ENCODE results near the gene YY1.
"Not testable (repeated sequence)": the region's sequence is repeated elsewhere in the genome, so short reads cannot be mapped to it uniquely, and the experiment has no call there.

YY1 gene

DNA sequence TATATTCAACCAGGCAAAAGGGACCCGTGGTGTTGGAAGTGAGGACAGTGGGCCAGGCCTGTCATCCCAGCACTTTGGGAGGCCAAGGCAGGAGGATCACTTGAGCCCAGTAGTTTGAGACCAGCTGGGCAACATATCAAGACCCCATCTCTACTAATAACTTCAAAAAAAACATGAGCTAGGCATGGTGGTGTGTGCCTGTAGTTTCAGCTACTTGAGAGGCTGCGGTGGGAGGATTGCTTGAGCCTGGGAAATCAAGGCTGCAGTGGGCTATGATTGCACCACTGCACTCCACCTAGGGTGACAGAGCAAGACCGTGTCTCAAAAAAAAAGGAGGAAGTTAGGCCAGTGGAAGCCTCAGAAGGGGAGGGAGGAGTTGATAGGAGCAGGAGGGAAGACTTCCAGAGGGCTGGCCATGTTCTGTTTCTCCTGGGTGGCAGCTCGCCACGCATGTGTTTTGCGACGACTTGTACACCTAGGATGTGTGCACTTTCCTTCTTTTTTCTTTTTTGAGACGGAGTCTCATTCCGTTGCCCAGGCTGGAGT is 57.2 kb downstream of the YY1 start:
- no peak for DNase-seq (ENCODE audit: low spot score)

- DNase-seq (ENCODE audit: low spot score): not testable (repeated sequence)
These were observed 57.8 kb downstream of the YY1 start for GRCh38 chr14:100296729-100297128.

DNA sequence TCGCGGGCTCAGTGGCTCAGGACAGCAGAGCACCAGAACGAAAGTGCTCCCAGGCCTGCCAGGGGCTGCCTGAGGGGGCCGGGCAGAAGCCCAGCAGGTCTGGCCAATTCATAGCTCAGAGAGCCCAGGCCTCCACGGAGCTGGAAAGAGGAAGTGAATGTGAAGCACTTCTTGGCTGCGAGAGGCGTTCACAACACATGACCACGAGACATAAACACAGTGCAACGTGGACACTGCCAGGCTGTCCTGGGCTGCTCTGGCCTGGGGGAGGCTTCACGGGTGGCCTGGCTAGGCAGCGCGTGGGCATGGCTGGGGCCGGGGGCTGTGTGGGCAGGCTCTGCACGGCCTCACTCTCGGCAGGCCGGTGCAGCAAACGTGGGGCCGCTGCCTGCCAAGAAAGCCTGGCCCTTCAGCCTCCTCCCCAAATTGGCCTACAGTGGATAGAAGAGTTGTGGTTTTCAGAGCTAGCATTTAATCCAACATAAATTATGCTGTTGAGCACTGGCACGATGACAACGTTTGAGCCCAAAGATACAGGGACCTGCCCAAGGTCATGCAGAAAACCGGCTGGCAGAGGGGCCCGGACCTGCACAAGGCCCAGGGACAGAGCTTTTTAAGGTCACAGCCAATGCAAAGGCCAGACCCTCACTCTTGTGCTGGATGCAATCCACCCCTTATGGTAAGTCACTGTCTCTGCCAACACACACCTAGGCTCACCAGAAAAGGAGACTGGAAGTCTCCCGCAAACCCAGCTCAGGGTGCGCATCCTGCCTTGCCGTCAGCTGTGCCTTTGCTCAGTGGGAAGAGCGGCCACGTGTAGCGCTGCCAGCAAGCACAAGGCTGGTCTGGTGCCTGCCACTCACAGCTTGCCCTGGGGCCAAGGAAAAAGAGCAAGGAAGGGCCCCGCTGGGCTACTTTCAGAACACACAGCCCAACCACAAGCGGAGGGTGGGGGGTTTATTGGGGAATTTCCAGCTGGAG is 58.7 kb downstream of the YY1 start:
- DNase-seq (ENCODE audit: low spot score): no peak

GRCh38 chr14:100298551-100299237 is 59.8 kb downstream of the YY1 start:
- DNase-seq (ENCODE audit: low spot score): no peak

- no peak for DNase-seq (ENCODE audit: low spot score)
These were observed 60.3 kb downstream of the YY1 start for GRCh38 chr14:100299238-100299560.

- DNase-seq (ENCODE audit: low spot score): no peak
These were observed 63.7 kb downstream of the YY1 start for GRCh38 chr14:100302616-100303015.

- no peak for DNase-seq (ENCODE audit: low spot score)
These were observed 64.2 kb downstream of the YY1 start for GRCh38 chr14:100303179-100303578.

- DNase-seq (ENCODE audit: low spot score): no peak
These were observed 65.0 kb downstream of the YY1 start for GRCh38 chr14:100303925-100304324.

- no peak for DNase-seq (ENCODE audit: low spot score)
These were observed 65.9 kb downstream of the YY1 start for GRCh38 chr14:100304825-100305323.

- DNase-seq (ENCODE audit: low spot score): no peak
These were observed 66.6 kb downstream of the YY1 start for GRCh38 chr14:100305324-100306100.

GRCh38 chr14:100306101-100306997 is 67.4 kb downstream of the YY1 start, which contains the start of gene SLC25A29:
Gene SLC25A29 (minus strand): TSS chr14:100306444. CDS start chr14:100306232, 212 bp downstream.
- peak; percentile 62 for DNase-seq (ENCODE audit: low spot score)

- DNase-seq (ENCODE audit: low spot score): no peak
These were observed 68.2 kb downstream of the YY1 start for GRCh38 chr14:100306998-100307765.

GRCh38 chr14:100307766-100308426 is 69.0 kb downstream of the YY1 start:
- no peak for DNase-seq (ENCODE audit: low spot score)

GRCh38 chr14:100308427-100308792 is 69.5 kb downstream of the YY1 start:
- DNase-seq (ENCODE audit: low spot score): not testable (repeated sequence)

DNA sequence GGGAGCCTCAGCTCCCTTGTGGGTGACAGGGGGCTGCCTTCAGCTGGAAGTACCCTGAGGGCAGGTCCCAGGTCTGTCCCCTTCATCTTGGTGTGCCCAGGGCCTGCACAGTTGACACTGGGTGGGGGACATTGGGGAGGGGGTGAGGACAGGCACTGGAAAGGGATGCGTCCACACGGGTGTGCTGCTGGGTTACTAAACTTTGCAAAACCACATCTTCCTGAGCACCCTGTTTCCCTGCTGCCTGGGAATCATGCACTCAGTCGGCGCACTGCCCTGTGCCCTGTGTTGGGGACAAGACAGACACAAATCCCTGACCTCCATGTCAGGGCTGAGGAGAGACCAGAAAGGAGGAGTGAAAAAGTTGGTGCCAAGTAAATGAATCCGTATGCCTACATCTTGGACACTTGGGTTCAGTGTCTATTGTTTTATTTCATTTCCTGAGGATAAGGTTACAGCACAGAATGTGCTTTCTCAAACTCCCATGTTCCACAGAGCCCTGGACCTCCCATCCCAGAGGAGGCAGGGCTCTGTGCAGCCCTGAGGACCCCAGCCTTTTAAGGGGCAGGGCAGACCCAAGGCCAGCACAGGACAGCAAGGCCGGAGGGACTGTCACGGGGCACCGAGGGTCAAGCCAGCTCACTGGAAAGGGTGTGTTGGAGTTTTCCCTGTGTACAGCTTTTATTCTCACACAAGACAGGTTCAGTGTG is 70.2 kb downstream of the YY1 start:
- DNase-seq (ENCODE audit: low spot score): no peak

DNA sequence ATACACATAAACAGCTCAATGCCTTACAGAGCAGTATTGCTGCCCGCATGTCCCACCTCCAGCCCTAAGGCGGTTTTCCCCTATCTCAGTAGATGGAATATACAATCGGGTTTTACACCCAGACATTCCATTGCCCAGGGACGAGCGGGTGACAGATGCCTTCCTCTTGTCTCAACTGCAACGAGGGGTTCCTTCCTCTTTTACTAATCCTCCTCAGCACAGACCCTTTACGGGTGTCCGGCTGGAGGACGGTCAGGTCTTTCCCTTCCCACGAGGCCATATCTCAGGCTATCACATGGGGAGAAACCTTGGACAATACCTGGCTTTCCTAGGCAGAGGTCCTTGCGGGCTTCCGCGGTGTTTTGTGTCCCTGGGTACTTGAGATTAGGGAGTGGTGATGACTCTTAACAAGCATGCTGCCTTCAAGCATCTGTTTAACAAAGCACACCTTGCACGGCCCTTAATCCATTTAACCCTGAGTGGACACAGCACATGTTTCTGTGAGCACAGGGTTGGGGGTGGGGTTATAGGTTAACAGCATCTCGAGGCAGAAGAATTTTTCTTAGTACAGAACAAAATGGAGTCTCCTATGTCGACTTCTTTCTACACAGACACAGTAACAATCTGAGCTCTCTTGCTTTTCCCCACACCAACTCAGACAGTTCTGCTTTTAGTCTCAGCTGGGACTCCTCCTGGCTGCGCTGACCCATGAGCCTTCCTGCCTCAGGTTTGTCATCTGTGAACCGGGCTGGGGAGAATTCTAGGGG is 73.3 kb downstream of the YY1 start:
- DNase-seq (ENCODE audit: low spot score): not testable (repeated sequence)

DNA sequence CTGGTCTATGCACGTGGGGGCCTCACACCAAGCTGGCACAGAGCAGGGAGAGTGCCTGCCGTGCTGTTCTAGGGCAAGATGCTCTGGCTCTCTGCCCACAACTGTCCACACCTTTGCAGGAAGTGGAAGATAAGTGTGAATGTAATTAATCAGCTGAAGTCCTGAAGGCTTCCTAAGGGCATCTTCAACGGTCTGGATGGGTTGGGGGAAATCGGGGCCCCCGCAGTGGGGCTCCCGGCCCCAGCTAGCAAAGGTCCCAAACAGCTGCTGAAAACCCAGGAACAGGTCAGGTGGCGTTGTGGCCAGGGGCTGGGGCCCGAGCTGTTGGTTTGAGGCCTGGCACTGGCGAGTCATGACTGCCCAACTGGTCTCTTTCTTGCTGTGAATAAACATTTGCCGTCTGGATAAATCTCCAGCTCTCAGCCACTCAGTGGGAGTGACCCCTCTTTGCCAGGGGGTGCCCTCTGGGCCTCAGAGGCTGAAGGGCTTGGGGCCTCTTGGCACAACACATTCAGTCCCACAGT is 74.0 kb downstream of the YY1 start:
- DNase-seq (ENCODE audit: low spot score): no peak
